GDM1 (cell line): ENCODE data around the gene SURF6.
A peak's percentile ranks its signal among the peaks of the same experiment; 100 is the strongest.

Experiments
- DNase-seq: peaks from one replicate; lab custom pipeline; 2025; lab: John Stamatoyannopoulos, UW

Gene SURF6

DNA sequence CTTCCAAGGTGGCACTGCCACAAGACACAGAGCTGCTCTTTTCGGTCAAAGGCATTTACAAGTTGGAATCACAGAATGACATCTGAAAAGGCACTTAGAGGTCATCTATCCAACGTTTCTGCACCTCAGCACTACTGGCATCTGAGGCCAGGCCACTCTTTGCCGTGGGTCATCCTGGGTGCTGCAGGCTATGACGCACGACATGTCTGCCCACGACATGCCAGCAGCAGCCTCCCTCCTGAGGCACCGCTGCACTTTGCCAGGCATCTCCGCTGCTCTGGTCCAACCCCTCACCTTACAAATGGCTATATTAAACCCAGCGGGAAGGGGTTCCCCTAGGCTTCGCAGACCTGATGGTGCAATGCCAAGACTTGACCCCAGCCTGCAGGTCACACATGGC is 31.8 kb upstream of the SURF6 start:
- no peak for DNase-seq

DNA sequence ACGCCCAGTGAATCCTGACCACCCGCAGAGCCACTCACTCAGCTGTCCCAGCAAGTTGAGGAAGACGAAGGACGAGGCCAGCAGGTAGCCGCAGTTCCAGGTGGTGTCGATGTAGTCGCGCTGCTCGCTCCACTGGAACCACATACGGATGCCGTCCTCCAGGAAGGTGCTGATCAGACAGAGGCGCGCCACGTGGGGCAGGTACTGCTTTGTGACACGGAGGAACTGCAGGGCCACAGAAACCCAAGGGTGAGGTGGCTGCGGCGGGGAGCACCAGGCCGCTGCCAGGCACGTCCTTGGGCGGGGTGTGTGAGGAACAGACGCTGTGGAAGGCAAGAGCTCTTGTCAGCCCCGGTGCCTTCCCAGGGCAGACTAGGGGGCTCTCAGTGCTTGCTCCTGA is 31.2 kb upstream of the SURF6 start:
- DNase-seq, result no peak

DNA sequence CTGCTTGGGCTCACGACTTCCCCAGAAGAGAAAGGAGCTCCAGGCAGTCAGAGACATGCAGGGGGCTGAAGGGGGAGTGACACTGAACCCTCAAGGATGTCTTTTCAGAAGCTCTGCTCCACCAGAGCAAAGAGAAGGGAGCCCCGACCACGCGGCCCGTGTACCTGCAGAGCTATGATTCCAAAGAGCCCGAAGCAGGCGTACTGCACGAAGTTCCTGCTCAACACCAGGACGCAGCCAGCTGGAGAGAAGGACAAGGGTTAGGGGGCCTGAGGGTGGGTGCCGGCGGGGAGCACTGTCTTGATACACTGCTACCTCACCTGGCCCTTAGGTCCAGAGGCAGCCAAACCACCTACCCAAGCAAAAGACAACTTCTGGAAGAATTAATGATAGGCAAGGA is 30.4 kb upstream of the SURF6 start:
- DNase-seq, result no peak

DNA sequence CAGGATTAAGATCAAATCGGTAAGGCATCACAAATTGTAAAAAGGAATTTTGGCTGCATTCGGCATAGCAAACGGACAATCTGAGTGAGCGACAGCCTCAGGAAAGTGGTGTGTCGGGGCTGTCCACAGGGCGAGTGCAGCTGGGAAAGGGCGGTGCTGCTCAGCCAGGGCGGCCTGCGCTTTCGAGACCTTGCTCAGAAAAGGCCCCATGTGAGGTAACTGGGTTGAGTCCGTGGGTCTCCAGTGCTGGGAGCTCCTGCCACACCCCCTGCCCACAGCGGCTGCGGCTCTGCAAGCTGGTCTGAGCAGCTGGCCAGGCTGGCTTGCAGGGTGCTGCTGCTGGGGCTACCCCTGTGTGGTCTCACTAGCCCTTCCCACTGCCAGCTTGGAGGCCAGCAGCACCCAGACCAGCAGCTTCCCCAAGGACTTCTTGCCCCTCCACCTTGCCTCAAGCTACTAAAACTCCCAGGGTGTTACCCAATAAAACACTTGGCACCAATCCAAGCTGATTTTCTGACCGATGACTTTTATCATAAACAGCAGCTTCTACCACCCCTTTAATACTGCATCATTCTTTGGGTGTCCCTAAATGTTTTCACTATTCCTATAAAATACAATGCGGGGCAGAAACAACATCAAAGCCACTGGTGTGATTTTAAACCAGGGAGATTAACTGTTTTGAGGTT is 26.5 kb upstream of the SURF6 start:
- no peak for DNase-seq

DNA sequence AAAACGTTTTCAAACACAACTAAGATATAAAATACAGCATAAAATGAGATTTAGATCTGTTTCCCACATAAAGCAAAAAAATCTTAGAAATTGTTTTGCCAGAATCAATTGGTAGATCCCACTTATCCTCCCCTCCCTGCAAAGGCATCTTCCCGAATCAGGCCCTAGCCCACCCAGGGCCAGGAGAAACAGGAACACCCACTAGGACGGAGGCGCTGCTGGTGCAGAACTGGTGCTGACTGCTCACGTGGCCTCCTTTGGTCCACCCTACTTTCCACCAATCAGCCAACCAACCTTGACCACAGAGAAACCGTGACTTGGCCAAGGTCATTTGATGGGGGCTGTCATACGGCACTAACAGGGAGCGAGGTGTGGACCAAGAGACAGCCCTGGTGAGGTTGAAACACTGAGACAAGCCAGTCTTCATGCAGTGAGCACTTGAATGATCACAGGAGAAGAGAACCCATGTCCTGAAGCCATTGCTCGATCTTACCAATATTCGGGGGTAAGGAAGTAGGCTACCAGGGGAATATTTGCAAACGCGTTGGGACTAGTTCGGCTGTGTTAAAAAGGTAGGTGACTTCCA is 25.6 kb upstream of the SURF6 start:
- DNase-seq, result no peak

DNA sequence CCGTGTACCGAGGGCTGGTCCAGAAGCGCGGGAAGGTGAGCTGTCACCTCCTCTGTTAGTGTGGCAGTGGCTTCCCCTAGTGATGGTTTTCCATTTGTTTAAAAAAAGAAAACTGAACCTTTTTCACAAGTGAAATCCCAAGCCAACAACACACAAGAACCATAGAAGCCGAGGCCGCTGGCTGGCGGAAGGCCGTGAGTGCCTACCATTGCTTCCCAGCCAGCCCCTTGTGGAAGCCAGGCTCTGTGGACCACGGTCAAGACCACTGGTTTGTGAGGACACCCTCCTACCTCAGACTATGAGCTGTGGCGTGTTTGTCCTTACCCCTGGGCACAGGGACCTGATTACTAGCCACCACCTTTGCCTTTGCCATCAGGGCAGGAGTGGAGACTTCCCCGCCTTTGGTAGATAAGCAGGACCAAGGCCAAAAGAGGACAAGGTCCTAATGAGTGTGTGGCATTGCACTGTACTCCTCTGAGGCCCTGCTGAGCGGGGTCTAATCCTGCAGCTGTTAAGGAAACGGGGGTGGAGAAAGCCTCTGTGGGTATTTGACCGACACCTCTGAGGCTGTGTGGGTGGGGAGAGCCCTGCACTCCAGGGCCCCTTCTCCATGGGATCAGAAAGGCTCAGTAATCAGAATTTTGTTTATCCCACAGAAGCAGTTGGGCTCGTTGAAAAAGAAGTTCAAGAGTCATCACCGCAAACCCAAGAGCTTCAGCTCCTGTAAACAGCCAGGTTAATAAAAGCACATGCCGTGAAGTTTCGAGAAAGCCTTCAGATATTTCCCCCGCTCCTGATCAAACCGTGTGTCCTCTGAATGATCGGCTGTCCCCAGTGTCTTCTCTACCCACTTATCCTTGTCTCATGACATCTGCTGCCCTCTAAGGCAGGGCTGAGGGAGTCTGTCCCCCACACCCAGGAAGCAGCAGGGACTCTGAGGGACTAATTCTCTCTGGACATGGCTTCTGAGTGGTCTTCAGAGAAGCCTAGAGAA is 24.7 kb upstream of the SURF6 start:
- DNase-seq, result no peak

DNA sequence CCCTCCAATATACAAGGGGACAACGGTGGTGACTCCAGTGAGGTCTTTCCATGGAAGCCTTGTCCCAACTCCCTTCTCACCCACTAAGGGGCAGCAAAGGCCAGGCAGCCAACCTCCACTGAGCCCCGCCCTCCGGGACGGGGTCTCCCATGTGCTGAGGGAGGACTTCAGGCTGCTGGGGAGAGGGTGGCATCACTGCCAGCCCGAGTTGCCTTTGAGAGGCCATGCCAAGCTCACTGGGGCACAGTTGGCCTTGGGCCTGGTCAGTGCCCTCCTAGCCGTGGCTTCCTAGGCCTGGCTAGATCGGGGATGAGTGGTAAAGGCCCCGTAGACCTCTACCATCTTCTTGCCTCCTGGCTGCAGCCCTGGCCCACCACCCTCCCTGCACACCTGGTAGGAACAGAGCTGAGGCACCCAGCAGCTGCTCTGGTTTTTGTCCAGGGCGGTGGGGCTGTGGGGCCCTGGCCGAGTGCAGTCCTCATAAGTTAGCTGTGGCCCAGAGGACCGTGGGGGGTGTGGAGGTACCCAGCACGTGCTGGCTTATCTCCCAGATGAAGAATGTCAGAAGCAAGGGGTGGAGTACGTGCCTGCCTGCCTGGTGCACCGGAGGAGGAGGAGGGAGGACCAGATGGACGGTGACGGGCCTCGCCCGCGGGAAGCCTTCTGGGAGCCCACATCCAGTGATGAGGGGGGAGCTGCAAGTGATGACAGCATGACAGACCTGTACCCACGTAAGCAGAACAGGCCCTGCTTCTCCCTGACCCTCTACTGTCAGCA is 23.6 kb upstream of the SURF6 start:
- DNase-seq, result no peak

DNA sequence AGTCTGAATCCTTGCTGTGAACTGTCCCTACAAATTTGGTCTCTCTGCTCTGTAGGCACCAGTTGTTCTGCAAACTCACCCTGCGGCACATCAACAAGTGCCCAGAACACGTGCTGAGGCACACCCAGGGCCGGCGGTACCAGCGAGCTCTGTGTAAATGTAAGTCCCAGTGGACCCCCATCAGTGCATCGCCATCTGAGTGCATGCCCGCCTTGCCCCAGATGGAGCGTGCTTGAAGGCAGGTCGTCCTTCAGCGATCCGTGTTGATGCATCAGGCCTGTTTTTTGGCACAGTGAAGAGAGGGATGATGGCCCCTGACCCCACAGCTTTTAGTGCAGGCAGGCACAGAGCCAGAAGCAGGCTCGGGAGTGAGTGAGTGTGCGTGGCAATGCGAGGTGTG is 21.7 kb upstream of the SURF6 start:
- DNase-seq, result no peak

DNA sequence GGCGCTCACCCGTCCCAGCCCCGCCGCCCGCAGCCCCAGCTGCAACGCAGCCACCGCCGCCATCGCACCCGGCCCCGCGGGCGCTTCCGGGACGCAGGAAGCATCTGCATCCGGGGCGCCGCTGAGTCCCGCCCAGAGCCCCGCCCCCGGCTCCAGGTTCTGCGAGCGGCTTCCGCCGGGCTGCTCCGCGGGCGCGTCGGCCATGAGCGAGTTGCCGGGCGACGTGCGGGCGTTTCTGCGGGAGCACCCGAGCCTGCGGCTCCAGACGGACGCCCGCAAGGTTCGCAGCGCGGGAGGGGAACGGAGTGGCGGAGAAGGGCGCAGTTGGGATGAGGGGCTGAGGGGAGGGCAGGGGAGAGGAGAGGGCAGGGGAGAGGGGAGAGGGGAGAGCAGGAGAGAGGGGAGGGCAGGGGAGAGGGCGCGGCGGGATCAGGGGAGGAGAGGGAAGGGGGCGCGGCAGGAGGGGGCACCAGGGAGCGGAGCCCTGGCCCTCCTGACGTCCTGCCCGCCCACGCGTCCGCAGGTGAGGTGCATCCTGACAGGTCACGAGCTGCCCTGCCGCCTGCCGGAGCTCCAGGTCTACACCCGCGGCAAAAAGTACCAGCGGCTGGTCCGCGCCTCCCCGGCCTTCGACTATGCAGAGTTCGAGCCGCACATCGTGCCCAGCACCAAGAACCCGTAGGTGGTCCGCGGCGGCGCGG is 20.6 kb upstream of the SURF6 start, which contains the start of the genes SURF1 and SURF2:
TSS of gene SURF1 (minus strand) at position 97 of the 701 bp plus-strand sequence. CDS start at position 63, 34 bp downstream.
TSS of gene SURF2 (plus strand) at position 160 of the 701 bp plus-strand sequence. CDS start at position 203, 43 bp downstream.
- DNase-seq, result peak; percentile 29

DNA sequence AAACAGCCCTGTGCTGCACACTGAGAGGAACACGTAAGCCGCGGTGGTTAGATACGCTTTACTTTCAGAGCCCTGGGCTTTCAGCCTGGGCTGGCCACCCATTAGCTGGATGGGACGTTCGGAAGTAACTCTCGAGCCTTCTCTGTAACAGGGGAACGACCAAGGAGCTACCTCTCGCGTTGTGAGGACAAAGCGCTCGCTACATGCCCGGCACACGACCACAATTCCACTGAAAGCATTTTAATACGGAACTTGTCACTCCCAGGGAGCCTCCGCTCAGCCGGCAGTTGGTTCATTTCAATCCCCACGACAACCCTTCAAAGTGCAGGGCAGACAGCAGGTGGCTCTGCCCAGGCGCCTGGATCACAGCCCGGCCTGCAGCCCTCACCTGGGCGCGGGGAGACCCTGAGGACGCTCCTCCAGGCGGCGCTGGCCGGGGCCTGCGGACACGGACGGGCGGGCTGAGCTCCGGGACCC is 19.9 kb upstream of the SURF6 start:
- no peak for DNase-seq

DNA sequence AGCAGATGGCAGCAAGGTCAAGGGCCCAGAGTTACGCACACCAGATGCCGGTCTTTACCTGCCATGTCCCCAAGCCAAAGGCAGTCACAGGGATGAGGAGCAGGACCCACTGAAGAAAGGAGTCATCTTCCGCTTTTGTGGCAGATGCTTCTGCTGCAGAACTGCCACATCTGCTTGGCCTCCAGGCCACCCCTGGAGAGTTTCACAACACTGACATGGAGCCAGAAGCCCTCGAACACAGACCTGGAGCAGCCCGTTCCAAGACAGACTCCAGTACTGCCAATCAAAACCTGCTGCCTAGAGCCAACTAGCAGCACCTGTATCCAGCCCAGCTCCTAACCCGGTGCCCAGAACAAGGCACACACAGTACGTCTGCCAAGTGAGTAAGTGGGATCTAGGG is 18.8 kb upstream of the SURF6 start:
- DNase-seq, result no peak

DNA sequence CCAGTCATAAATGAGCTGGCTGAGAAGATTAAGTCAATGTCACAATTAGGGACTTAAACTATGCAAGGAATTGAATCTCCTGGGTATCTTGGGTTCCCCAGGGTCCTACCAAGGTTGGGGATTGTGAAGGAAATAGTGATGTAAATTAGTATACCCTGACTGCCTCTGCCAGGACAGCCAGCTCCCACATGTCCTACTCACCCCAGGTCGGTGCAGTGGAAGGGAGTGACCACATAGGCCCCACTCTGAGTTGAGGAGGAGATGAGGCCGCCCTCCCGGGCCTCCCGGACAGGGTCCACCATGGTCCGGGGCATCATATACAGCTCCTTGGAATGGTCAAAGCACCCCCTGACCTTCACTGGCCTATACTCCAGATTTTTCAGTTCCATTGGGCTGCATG is 17.6 kb upstream of the SURF6 start:
- no peak for DNase-seq

DNA sequence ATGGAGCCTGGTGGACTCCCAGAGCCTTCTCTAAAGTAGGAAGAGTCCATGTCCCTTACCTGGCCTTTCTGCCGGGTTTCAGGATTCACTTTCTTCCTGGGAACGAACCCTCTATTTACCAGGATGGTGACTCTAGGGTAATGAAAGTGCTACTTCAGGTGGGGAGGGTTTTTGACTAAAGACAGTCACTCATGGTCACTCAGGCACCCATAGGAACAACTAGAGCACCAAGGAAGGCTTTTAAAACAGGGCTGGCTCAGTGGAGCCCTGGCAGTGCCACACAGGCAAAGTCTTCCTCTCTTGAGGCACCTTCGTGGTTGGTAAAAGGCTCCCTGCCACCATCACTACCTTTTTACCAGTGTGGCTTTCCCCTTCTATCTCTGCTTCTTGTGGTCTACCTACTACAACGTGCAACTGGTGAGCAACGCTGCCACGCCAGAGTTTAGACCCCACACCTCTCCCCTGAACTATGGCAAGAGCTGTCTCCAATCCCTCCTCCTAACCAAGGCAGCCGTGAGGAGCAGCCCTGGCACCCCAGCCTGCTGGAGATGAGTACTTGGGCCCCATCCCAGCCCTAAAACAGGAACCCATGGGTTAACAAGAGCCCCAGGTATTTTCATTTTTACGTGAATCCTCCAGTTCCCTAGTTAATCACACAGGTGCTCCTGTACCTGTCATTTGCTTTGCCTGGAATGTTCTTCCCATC is 16.8 kb upstream of the SURF6 start:
- no peak for DNase-seq

DNA sequence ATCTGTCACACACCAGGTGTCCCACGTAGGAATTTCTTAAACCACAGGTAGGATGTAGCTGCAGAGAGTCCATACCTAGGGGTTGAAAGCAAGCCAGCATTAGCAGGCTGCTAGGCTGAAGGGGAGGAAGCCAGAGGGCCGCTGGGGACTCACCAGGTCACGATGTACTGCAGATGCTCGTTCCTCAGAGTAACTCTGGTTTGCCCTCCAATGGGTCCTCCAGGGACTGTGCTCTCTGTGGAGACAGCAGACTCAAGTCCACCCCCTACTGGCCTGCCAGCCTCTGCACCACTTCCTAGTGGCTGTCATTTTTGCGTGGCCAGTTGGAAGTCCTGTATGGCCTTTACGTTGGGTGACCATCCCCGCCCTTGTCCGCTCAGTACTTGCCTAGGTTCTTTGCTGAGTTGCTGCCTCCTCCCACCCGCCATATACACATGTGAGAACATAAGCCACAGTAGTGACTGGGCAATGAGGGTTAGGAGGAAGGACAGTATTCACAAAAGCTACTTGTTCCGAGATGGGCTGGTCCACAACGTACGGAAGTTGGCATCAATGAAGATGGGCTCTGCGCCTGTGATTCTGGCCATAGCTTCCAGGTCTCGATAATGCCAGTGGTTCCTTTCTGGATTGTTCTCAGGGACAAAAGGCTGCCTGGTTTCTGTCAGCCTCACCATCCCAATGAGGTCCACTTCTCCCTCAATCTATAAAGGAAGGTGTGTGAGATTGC is 16.1 kb upstream of the SURF6 start:
- peak; percentile 46 for DNase-seq

DNA sequence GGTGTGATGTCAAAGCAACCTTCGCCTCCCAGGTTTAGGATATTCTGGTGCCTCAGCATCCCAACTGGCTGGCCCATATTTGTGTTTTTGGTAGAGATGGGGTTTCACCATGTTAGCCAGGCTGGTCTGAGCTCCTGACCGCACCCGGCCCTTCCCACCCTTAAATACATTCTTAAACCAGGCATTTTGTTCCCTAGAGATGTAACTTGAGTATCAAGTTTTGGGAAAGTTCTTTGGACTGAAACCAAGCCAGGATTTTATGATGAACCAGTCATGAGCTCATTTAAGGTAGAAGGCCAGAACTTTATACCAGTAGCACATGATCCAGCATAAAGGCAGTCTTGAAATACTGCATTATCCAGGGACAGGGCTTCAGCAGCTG is 15.5 kb upstream of the SURF6 start:
- no peak for DNase-seq

DNA sequence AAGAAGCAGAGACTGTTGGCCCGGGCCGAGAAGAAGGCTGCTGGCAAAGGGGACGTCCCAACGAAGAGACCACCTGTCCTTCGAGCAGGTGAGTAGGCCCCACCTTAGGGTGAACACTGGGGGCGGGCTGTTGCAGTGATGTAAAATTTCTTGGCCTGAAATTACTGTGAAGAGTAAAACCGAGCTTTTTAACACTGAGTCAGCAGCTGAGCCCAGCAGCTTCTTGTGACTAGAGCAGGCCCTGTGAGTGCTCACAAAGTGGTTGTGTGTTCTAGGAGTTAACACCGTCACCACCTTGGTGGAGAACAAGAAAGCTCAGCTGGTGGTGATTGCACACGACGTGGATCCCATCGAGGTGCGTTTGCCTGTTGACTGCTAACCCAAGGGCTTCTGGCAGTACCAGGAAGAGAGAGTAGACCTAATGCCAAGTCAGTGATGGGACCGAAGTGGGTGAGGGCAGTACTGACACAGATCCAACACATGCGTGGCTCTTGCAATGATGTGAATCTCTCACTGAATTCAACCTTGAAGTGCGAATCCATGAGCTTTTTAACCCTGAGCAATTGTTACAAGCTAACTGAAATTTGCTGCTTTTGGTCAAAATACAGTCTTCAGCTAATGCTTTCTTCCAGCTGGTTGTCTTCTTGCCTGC is 14.1 kb upstream of the SURF6 start:
- DNase-seq, result no peak

DNA sequence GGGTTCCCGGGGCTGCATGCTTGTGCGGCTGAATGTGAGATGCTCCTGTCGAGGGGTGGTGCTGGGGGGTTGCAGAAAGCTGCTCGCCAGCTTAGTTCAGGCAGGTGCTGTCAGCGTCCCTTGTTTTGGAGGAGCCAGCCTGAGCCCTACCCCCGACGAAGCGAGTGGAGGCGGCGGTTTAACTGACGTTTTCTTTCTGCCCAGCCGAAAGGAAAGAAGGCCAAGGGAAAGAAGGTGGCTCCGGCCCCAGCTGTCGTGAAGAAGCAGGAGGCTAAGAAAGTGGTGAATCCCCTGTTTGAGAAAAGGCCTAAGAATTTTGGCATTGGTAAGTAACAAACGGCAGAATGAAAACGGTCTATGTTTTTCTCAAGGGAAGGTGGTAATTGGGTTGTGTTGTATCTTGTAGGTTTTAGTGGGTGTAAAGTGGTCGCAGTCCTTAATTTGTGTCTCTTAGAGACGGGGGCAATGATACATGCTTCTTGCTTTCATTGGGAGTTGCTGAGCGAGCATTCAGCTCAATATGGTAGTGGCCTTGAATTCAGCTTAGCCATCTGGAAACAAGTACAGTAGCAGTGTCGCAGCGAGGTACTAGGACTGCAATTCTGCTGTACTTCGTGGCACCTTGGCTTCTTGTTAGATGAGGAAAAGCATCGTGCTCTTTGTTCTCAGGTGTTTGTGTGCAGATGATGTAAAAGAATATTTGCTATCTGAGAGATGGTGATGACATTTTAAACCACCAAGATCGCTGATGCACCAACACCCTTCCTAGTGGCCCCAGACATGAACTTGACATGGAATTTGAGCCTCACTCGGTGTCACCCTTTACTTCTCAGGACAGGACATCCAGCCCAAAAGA is 13.0 kb upstream of the SURF6 start:
- no peak for DNase-seq

DNA sequence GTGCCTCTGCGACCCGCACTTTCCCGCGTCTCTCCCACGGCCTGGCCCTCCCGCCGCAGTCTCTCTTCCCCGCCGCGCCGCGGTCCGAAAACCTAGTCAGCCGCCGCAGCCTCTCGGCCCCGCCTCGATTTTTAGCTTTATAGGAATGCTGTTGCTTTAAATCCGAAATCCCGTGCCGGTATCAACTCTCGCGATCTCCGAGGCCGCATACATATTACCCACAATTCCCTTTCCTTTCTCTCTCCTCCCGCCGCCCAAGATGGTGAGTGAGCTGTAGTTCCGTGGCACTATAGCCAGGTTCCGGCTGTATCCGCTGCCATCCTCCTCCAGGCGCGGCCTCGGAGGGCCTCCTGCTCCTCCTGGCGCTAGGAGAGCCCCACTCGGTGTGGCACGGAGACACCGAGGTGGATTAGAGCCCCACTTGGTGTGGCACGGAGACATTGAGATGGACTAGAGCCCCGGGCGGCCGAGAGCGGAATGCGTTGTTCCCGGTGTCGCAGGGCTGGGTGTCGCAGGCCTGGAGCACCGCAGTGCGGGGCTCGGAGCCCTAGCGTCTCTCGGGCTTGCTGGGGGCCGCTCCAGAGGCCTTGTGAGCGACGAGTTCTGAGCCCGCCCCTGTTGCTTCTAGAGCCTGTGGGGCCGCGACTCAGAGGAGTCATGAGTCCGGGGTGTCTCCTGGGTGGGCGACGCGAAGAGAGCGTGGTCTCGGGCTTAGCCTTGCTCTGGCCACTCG is 12.2 kb upstream of the SURF6 start, which contains the start of the genes MED22 and RPL7A:
TSS of gene MED22 (minus strand) at position 147 of the 733 bp plus-strand sequence. CDS start 1,469 bp downstream, outside the sequence.
TSS of gene RPL7A (plus strand) at position 234 of the 733 bp plus-strand sequence. CDS start at position 260, 26 bp downstream.
- peak; percentile 88 for DNase-seq
